ENCODE data around the gene LRRC4C.

Gene LRRC4C

GRCh38 chr11:40841231-40841630 is 618.2 kb downstream of the LRRC4C start:
- ATAC-seq: no peak

GRCh38 chr11:40838181-40838683 is 621.2 kb downstream of the LRRC4C start:
- ATAC-seq: no peak

DNA sequence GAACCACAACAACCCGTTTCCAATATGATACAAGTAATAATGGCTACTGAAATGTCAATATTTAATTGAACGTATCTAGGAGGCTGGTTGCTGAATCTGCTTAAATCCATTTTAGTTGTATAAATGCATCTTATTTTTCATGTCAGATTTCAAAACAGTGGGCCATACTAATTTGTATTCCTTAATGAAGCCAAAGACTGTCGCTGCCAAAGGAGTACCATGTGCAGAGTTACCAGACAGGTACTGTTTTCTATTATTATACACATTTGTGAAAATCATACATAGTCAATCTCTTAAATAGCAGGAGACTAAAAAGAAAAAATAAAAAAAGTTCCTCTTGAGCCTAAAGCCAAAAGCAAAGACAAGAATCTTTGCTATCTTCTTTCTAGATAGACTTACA is 632.3 kb downstream of the LRRC4C start:
- no peak for ATAC-seq

- no peak for ATAC-seq
Observed at GRCh38 chr11:40826601-40827000, 632.9 kb downstream of the LRRC4C start.

DNA sequence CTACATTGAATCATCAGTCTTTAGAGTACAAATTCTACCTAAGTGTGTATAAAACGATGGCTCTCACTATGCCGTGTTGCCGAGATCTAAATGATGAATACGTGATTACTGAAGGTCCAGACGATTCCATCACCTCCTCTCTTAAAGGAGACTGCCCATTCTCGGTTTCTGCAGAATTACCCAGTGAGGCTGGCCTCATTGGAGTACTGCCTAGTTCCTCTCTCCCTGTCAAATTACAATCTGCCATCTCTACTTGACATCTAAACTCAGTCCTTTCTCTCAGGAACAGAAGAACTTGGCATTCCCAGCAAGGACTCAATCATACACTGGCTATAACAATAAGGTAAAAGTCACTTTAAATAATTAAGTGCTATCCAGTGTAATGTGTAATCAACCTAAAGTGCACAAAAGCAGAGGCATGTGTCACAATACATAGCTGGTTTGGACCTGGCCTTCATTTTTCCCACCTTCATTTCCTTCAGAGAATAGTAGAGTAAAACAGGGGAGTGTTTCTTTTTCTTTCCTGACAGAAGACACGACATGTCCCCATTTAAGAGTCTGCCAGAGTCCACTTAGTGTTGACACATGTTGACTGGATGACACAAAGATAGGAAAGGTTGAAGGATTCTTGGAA is 634.1 kb downstream of the LRRC4C start:
- no peak for ATAC-seq

DNA sequence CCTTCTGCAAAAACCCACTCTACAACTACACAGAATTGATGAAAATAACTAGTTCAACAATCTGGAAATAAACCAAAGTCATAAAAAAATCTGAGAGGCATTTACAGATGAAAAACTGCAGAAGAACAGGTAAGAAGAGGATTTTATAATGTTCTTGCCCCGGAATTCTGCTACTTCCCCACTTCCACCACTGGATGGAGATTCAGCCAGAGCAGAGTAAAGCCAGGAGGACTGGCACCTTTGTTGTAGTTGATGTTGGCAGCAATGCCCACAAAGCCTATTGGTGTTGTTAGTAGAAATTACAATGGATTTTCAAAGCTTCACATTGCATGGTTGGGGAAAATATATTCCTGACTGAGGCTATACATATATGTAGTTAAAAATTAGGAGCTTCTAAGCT is 640.2 kb downstream of the LRRC4C start:
- no peak for ATAC-seq

GRCh38 chr11:40816976-40817375 is 642.5 kb downstream of the LRRC4C start:
- no peak for ATAC-seq

- ATAC-seq: no peak
Observed at GRCh38 chr11:40797981-40798380, 661.5 kb downstream of the LRRC4C start.

- ATAC-seq: no peak
Observed at GRCh38 chr11:40787224-40787623, 672.2 kb downstream of the LRRC4C start.

DNA sequence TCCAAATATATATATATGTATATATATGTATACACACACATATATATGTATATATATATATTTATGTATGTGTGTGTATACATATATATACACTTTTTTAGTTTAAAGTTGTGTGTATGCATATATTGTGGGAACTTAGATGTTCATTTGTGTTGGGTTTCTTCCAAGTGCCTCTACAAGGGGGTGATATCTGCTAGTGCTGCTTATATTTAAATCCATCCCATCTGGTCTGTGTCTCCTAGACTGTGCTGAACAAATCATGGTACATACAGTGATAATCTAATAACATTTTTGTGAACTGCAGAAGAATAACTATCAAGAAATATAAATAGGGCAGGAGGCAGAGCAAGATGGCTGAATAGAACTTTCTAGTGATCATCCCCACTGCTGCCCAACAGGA is 696.4 kb downstream of the LRRC4C start:
- no peak for ATAC-seq

GRCh38 chr11:40759341-40759740 is 700.1 kb downstream of the LRRC4C start:
- no peak for ATAC-seq

DNA sequence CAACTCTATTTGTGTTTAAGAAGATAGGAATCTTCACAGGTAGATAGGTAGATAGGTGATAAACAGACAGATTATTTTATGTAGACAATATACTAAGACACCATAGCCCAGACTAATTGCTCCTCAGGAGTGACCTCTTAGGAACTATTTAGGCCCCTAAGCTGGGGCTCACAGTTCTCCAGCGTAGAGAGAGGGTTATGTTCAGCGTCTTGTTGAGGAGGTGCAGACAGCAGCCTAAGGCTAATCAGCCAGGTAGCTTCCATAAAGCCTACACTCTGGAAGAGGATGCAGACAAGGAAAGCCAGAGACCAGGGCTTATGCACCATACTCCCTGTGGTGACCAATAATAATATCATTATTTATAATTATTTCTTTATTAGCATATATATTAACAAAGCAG is 705.2 kb downstream of the LRRC4C start:
- no peak for ATAC-seq

DNA sequence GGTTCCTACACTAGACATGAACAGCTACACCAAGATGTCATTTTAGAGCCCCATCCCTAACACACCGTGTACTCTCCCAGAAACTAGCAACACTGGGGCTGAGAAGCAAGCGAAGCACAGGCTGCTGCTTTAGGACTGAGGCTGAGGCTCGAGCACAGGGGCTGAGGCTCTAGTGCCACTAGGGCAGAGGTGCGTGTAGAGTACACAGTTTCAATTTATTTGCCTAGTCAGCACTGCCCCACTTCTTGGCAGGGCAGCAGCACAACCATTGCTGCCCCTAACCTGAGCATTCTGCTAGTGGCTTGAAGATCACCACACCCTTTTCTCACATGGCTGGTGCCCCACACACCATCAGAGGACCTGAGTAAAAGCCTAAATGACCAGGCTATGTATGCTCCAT is 713.2 kb downstream of the LRRC4C start:
- ATAC-seq: no peak

DNA sequence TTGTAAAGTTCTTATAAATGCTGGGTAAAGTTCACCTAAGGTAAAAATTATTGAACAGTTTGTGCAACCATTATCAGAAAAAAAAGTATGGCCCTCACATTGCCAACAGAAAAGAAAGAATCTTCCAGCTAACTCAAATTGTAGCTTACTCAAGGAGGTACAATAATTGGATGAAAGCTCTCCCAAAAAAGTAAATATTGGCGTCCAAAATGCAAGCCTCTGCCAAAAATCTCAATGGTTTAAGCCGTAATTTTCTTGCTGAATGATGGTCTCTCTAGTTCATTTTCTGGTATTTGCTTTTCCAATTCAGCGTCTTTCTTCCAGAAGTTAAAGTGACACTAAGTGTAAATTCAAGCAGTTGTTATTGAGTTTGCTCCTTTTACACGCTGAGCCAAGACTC is 727.3 kb downstream of the LRRC4C start:
- ATAC-seq: no peak

DNA sequence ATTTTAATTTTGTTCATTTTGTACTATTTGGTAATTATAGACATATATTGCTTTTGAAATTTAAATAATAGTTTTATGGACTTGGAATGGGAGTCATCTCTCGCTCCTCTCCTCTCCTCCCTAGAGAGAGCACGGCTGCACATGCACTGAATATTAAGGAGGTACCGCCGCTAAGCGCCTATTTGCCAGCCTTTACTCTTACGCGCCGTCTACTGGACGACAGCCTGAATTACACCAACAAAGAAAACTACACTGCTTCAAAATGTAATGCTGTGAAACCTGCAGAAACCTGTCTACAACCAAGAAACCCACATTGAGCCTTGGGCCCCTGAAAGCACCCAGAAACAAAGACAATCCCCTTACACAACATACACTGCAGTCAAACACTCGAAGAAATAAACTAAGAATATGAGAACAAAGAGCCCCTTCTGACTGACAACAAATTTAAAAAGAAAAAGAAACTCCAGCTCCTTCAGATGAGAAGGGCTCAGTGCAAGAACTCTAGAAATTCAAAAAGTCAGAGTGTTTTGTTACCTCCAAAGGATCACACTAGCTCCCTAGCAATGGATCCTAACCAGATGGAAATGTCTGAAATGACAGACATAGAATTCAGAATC is 737.2 kb downstream of the LRRC4C start:
- no peak for ATAC-seq

DNA sequence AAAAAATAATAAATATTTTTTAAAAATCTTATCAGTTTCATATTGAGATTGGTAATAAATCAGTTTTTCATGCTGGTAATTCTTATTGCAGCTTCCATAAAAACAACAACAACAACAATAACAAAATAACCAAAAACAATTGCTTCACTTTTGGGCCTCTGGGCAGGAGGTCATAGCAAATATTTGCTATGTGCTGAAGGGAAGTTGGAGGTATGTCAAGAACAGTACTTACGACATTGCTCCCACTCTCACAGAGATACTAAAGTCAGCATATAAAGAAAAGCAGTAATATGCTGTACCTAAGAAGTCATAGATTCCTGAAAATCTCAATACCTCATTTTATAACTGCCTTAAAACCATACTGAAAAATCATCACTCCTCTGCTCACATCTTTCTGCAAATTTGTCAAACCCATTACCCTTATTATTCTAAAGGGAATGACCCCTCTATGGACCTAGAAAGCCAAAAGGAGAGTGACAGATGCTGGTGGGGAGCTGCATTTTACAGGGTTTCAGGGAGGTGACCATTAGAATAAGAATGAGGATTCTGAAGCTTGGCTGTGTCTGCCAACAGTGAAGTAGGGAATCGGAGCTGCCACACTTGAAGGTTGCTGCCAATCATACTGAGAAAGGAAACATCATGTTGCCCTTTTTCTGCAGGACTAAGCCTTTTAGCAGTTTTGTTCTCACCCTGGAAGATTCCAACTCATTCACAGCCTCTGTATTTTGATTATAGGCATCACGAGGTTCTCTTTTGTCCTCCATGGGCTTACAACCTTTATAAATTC is 742.9 kb downstream of the LRRC4C start:
- ATAC-seq: no peak

GRCh38 chr11:40713083-40713482 is 746.4 kb downstream of the LRRC4C start:
- no peak for ATAC-seq

GRCh38 chr11:40701027-40701426 is 758.4 kb downstream of the LRRC4C start:
- ATAC-seq: no peak

- ATAC-seq: no peak
Observed at GRCh38 chr11:40689823-40690222, 769.6 kb downstream of the LRRC4C start.

GRCh38 chr11:40688369-40688768 is 771.1 kb downstream of the LRRC4C start:
- ATAC-seq: no peak

DNA sequence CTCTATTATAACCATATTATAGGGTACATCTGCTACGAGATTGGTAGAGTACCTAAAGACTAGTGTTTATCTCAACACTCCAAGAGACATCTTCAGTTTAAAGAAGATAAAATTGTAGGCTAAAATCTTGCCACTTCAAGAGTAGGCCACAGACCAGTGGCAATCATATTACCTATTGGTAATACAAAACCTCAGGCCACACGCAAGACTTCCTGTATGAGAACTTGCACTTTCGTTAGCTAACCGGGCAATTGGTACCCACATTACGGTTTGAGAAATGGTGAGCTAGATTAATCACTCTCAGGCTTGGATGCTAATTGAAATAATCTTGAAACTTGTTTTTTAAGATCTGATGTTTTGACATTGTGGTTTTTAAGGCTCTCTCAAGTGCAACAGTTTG is 772.7 kb downstream of the LRRC4C start:
- no peak for ATAC-seq

DNA sequence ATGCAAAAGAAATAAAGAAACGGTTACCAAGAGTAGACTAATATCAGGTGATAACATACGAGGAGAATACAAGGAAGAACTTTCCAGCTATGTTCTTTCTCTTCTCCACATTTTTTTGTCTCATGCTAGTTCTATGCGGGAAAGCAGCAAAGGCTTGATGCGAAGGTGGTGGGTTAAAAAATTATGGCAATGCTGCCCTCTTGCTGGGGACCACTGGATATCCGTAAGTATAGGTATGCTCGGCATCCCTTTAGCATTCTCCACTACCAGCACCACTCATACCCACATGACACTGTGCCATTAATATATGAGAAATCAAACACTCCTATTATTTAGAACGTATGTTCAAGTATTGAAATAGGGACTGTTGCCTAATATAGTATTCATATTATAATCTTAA is 776.4 kb downstream of the LRRC4C start:
- no peak for ATAC-seq

DNA sequence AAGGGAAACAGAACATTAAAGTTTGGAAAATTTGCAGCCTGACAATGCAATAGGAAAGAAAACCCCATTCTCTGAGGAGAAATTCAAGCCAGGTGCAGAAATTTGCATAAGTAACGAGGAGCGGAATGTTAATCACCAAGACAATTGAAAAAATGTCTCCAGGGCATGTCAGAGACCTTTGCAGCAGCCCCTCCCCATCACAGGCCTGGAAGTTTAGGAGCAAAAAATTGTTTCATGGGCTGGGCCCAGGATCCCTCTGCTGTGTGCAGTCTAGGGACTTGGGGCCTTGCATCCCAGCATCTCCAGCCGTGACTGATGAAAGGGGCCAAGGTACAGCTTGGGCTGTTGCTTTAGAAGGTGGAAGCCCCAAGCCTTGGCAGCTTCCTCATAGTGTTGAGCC is 780.2 kb downstream of the LRRC4C start:
- no peak for ATAC-seq

DNA sequence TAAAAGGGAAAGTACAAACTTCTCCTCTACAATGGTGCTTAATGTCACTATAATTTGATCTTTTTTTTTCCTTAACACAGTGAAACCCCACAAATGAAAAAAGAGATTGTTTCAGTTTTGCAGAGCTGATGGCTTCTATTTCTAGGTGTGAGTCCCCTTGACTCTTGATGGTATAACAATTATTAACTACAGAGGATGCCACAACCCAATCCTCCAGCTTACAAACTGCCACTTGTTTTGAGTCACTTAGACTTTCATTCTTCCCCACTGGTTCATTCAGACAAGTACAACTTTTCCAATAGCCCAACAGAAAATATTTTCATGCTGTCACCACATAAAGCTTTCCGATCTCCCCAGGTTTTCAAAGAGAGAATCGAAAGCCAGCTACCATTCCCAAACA is 812.2 kb downstream of the LRRC4C start:
- no peak for ATAC-seq

All from activated CD4-positive, CD25-positive, alpha-beta regulatory T cell treated with anti-CD3 and anti-CD28 coated beads, Interleukin-2, amount 50 U/mL, for 24 hours (primary cell).